ENCODE data around the gene SLC49A3.
A peak's percentile ranks its signal among the peaks of the same experiment; 100 is the strongest.

SLC49A3 gene

GRCh38 chr4:704971-705277 is 16.0 kb upstream of the SLC49A3 start:
- TF ChIP-seq, protein P1, sequence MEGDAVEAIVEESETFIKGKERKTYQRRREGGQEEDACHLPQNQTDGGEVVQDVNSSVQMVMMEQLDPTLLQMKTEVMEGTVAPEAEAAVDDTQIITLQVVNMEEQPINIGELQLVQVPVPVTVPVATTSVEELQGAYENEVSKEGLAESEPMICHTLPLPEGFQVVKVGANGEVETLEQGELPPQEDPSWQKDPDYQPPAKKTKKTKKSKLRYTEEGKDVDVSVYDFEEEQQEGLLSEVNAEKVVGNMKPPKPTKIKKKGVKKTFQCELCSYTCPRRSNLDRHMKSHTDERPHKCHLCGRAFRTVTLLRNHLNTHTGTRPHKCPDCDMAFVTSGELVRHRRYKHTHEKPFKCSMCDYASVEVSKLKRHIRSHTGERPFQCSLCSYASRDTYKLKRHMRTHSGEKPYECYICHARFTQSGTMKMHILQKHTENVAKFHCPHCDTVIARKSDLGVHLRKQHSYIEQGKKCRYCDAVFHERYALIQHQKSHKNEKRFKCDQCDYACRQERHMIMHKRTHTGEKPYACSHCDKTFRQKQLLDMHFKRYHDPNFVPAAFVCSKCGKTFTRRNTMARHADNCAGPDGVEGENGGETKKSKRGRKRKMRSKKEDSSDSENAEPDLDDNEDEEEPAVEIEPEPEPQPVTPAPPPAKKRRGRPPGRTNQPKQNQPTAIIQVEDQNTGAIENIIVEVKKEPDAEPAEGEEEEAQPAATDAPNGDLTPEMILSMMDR (conservative IDR thresholded peaks at IDR 0.05; ENCODE audit: low read length) = no peak
- no peak for TF ChIP-seq EZH2phosphoT487 (IDR thresholded peaks at IDR 0.05; ENCODE audit: borderline replicate concordance)
- Histone ChIP-seq H3K36me3 (ENCODE audit: insufficient read depth, low read length) (no peaks in the 10 kb centered on the region), H2AFZ (ENCODE audit: low read length) (no peak overlapping the region), H3K4me3 (ENCODE audit: low read length, poor library complexity, severe bottlenecking) (peak overlapping the region; percentile 61), H3K9me2 (replicated peaks; ENCODE audit: low read depth, low read length) (no peaks in the 10 kb centered on the region), H3K79me2 (ENCODE audit: insufficient read depth, low read length) (peaks cover 43% of the 10 kb centered on the region), H4K20me1 (ENCODE audit: insufficient read depth, low read length, poor library complexity, severe bottlenecking) (peaks cover 18% of the 10 kb centered on the region), H3K4me1 (ENCODE audit: insufficient read depth, low read length, poor library complexity, severe bottlenecking) (peaks cover 17% of the 10 kb centered on the region), H3K4me2 (ENCODE audit: low read depth, low read length, poor library complexity, severe bottlenecking) (peak overlapping the region; percentile 63), H3K9ac (ENCODE audit: low read depth, low read length, poor library complexity, severe bottlenecking) (no peak overlapping the region), H3K27me3 (ENCODE audit: insufficient read depth, low read length, poor library complexity, severe bottlenecking) (peaks cover 5% of the 10 kb centered on the region), H3K9me3 (ENCODE audit: insufficient read depth, low read depth, low read length) (no peaks in the 10 kb centered on the region), H3F3A (ENCODE audit: low read depth) (no peaks in the 10 kb centered on the region)

GRCh38 chr4:704198-704891 is 15.4 kb upstream of the SLC49A3 start:
- Histone ChIP-seq H4K20me1 (ENCODE audit: insufficient read depth, low read length, poor library complexity, severe bottlenecking) (peaks cover 12% of the 10 kb centered on the region), H2AFZ (ENCODE audit: low read length) (no peak overlapping the region), H3K4me1 (ENCODE audit: insufficient read depth, low read length, poor library complexity, severe bottlenecking) (peaks cover 13% of the 10 kb centered on the region), H3F3A (ENCODE audit: low read depth) (no peaks in the 10 kb centered on the region), H3K79me2 (ENCODE audit: insufficient read depth, low read length) (peaks cover 37% of the 10 kb centered on the region), H3K4me3 (ENCODE audit: low read length, poor library complexity, severe bottlenecking) (no peak overlapping the region), H3K36me3 (ENCODE audit: insufficient read depth, low read length) (no peaks in the 10 kb centered on the region), H3K4me2 (ENCODE audit: low read depth, low read length, poor library complexity, severe bottlenecking) (no peak overlapping the region), H3K9me2 (replicated peaks; ENCODE audit: low read depth, low read length) (no peaks in the 10 kb centered on the region), H3K9ac (ENCODE audit: low read depth, low read length, poor library complexity, severe bottlenecking) (no peak overlapping the region), H3K27me3 (ENCODE audit: insufficient read depth, low read length, poor library complexity, severe bottlenecking) (peaks cover 5% of the 10 kb centered on the region), H3K9me3 (ENCODE audit: insufficient read depth, low read depth, low read length) (no peaks in the 10 kb centered on the region)
- TF ChIP-seq, protein P1 (conservative IDR thresholded peaks at IDR 0.05; ENCODE audit: low read length) = no peak
- no peak for TF ChIP-seq EZH2phosphoT487 (IDR thresholded peaks at IDR 0.05; ENCODE audit: borderline replicate concordance)

DNA sequence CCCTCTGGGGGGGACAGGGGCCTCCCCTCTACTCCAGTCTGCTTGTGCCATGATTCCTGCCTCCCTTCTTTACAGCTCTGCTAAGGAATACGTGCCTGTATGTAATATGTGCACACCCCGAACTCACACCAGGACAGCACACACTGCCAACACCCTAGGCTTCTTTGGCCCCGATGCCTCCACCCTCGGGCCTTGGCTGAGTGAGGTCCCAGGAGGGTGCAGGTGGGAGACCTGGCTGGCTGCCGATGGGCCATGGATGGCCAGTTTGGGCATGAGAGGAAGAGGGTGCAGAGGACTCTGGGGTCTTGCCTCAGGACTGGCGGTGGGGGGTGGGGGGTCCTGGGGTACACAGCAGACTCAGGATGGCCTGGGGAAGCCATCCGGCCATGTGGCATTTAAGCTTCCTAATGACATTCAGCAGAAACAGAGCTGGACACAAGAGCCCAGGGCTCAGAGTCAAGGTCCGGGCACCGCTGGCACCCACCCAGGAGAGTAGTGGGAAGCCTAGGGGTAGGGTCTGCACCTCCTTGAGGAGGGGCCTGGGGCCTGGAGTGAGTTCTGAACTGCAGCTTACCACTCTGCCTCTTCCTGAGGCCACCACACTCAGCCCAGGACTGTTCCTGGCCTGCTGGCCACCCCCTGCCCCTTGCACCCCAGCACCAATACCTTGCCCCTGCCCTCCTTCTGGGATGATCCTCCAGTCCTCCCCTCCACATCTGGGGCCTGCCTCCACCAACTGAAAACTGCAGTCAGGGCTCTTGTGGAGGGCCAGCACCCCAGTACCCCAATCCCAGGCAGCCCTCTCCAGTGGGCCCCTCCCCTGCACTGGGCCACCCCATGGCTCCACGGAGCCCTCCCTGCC is 14.6 kb upstream of the SLC49A3 start:
- H3K9me3 ChIP-seq (ENCODE audit: insufficient read depth, low read depth, low read length) = no peaks in the 10 kb centered on the region
- H3K4me3 ChIP-seq (ENCODE audit: low read length, poor library complexity, severe bottlenecking) = no peak overlapping the region
- H3K4me2 ChIP-seq (ENCODE audit: low read depth, low read length, poor library complexity, severe bottlenecking) = no peak overlapping the region
- no peaks in the 10 kb centered on the region for H3K9me2 ChIP-seq (replicated peaks; ENCODE audit: low read depth, low read length)
- H4K20me1 ChIP-seq (ENCODE audit: insufficient read depth, low read length, poor library complexity, severe bottlenecking) = peaks cover 11% of the 10 kb centered on the region
- H2AFZ ChIP-seq (ENCODE audit: low read length) = no peak overlapping the region
- H3K4me1 ChIP-seq (ENCODE audit: insufficient read depth, low read length, poor library complexity, severe bottlenecking) = peaks cover 10% of the 10 kb centered on the region
- H3K27me3 ChIP-seq (ENCODE audit: insufficient read depth, low read length, poor library complexity, severe bottlenecking) = peaks cover 5% of the 10 kb centered on the region
- H3F3A ChIP-seq (ENCODE audit: low read depth) = no peaks in the 10 kb centered on the region
- peaks cover 29% of the 10 kb centered on the region for H3K79me2 ChIP-seq (ENCODE audit: insufficient read depth, low read length)
- no peaks in the 10 kb centered on the region for H3K36me3 ChIP-seq (ENCODE audit: insufficient read depth, low read length)
- TF ChIP-seq EZH2phosphoT487 (IDR thresholded peaks at IDR 0.05; ENCODE audit: borderline replicate concordance) = no peak
- TF ChIP-seq, protein P1 (conservative IDR thresholded peaks at IDR 0.05; ENCODE audit: low read length) = no peak
- H3K9ac ChIP-seq (ENCODE audit: low read depth, low read length, poor library complexity, severe bottlenecking) = no peak overlapping the region
